Measurements from ENCODE around the gene AOC3. TPM values are rescaled to one million over a fixed set of nuclear protein-coding genes. Genes with fewer than 3 reads are reported as not detected.
A peak's percentile ranks its signal among the peaks of the same experiment; 100 is the strongest.

Gene AOC3
- total and polyA plus RNA-seq, 2 of the 4 experiments (the other 2 are of a cell fraction), result 0.17 TPM; not detected in 1

DNA sequence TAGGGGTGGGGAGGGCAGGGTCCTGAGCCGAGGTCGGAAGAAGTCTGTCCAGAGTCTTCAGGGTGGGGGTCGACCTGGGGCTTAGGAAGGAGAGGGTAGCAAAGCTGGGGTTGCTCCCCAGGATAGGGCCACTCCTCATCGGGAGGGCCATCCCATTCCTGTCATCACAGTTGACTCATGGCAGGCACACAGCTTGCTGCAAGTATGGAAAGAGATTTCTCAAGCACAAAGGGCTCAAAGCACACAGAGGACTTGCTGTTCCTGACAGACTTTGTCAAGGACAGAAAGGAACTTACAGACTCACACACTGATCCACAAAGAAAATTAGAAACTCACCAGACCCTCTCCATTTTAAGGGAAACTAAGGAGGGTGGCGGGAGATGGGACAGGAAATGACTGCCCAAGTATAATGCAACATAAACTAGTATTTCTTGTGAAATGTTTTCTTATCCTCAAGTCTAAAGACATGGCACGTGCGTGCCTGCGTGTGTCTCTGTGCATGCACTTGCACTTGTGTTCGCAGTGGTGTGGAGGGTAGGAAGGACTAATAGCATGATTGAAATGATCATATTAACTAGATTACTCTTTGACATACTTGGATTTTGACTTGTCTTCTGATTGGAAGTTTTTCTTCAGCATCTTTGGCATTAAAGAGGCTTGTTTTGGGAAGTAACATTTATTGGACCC is 4.3 kb upstream of the AOC3 start:
- Histone ChIP-seq H3K79me1 (ENCODE audit: low read depth in 1 of 2, low read length in 2 of 2) (peaks cover 3 to 8% of the 10 kb centered on the region in 2 experiments; a peak in 2 of 4 replicates), H3K4me1 (ENCODE audit: control insufficient read depth, insufficient read depth, low read length) (peaks cover 4% of the 10 kb centered on the region; the same call in 1 of the 2 replicates), H3K4me2 (ENCODE audit: low read depth, low read length) (no peak overlapping the region), H4K8ac (ENCODE audit: low read depth in 2 of 2, low read length in 2 of 2) (no peak overlapping the region), H3K9me1 (ENCODE audit: insufficient read depth, low read length) (peaks cover 8% of the 10 kb centered on the region; the same call in 1 of the 2 replicates), H2BK5ac (ENCODE audit: low read depth, low read length, poor library complexity, severe bottlenecking) (no peak overlapping the region), H4K20me1 (ENCODE audit: insufficient read depth, low read length) (peaks cover 19% of the 10 kb centered on the region), H4K5ac (ENCODE audit: low read depth, low read length) (no peak overlapping the region), H2BK120ac (ENCODE audit: low read depth, low read length) (no peak overlapping the region), H4K91ac (ENCODE audit: insufficient read depth, low read depth, low read length) (no peak overlapping the region), H3K4me3 (ENCODE audit: insufficient read depth, low read depth, low read length) (no peak overlapping the region), H2AFZ (replicated peaks; ENCODE audit: low read length, poor library complexity) (no peak overlapping the region), H3K9me3 (ENCODE audit: control insufficient read depth, insufficient read depth, low read length) (no peaks in the 10 kb centered on the region), H3K4ac (ENCODE audit: low read depth, low read length) (no peak overlapping the region), H2BK20ac (ENCODE audit: low read depth, low read length) (no peak overlapping the region), H2AK5ac (ENCODE audit: low read depth, low read length) (peak overlapping the region; percentile 4; the same call in 1 of the 2 replicates), H3K27me3 (ENCODE audit: control insufficient read depth, insufficient read depth, low read length) (peaks cover 3% of the 10 kb centered on the region; the same call in 1 of the 2 replicates), H3K23ac (ENCODE audit: low read depth, low read length) (no peak overlapping the region), H3K27ac (ENCODE audit: insufficient read depth, low read length) (no peak overlapping the region), H3K36me3 (ENCODE audit: control insufficient read depth, insufficient read depth, low read length) (peaks cover 34% of the 10 kb centered on the region), H3K18ac (ENCODE audit: low read depth, low read length) (no peak overlapping the region), H3K9ac (ENCODE audit: low read depth, low read length) (no peak overlapping the region), H3K14ac (replicated peaks; ENCODE audit: low read depth, low read length) (no peak overlapping the region), H3K56ac (ENCODE audit: extremely low read depth, insufficient read depth, low read length) (no peak overlapping the region), H2BK15ac (ENCODE audit: low read depth, low read length) (no peak overlapping the region), H2AK9ac (replicated peaks; ENCODE audit: low read depth, low read length, poor library complexity) (peak overlapping the region; percentile 3)
- CTCF ChIA-PET, result interaction anchor here (0.6 kb wide), 1 partner anchor 89 kb away, joined by 5 read pairs; no protein-coding TSS in a partner anchor
- in situ Hi-C loops (cut with MboI; ENCODE audit: low sequenced_read_pairs), result no loop called here
- no TSS peak for BruUV-seq (replicated peaks)
- intact Hi-C loops (cut with micrococcal nuclease), result no loop called here
- DNase-seq (peak; percentile 29), ATAC-seq (ENCODE audit: low read depth) (peak; percentile 43; the same call in 1 of the 2 replicates)
- WGBS, 2 experiments (ENCODE audit: extremely low coverage in 2 of 2, insufficient read length in 1 of 2), result no CpG with 5 or more reads among the region's 9 CpGs
- no peak for TF ChIP-seq FOS (IDR thresholded peaks at IDR 0.05; ENCODE audit: low read depth, low read length)
- peak; percentile 30; the same call in 1 of the 2 replicates for TF ChIP-seq CEBPB (IDR thresholded peaks at IDR 0.05; ENCODE audit: low read depth, low read length)
- dilution Hi-C loops (cut with HindIII; ENCODE audit: low sequenced_read_pairs, unreplicated experiment), result no loop called here
- POLR2A ChIA-PET (ENCODE audit: unreplicated experiment), result interaction anchor here (0.6 kb wide), 1 partner anchor 113 kb away, joined by 3 read pairs; no protein-coding TSS in a partner anchor

All from IMR-90 (cell line).